ENCODE measurements around the gene AFP. TPM values are rescaled to one million over a fixed set of nuclear protein-coding genes. Genes with fewer than 3 reads are reported as not detected.

AFP gene
- total and polyA plus RNA-seq, 2 of the 13 experiments (the other 11 are each of a cell fraction or from before 2014, with no cell fraction given) = 9,434 to 13,105 TPM

DNA sequence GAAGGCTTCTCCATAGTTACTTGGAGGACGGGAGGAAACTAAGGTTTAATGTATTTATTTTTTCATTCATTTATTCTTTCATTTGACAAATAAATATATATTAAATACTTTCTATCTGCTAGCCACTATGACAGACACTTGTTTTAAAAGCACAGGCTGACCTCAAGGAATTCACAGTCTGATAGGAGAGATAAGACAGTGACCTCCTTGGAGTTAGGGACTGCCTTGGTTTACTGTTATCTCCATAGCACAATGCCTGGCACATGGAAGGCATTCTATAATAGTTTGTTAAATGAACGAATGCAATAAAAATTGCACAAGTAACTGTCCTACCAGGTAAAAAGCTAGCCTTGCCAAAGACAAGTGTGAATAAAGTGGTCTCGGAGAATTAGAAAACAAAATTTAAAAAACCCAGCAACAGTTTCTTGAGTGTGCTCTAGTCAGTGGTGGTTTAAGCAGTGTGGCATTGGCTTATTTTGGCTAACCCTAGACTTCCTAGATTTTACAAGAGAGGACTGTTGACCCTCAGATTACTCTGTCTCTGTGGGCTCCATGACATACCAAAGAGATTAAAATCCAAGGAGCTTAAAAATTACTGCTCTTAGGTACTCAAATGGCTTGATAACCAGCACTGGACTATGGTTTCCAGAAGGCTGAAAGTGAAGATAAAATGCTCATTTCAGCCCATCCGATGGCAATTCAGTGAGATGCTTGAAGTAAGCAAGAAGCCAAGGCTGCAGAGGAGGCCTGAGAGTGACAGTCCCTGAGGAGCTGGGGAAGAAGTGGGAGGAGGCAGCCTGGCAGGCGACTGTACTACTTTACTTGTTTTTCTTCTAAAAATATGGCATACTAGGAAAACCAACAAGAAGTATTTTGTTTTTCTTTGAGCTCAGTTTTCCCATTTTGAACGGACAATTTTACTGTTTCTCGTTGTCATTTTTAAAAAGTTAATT is 9.6 kb downstream of the AFP start (continued):
- TF ChIP-seq, protein P1, sequence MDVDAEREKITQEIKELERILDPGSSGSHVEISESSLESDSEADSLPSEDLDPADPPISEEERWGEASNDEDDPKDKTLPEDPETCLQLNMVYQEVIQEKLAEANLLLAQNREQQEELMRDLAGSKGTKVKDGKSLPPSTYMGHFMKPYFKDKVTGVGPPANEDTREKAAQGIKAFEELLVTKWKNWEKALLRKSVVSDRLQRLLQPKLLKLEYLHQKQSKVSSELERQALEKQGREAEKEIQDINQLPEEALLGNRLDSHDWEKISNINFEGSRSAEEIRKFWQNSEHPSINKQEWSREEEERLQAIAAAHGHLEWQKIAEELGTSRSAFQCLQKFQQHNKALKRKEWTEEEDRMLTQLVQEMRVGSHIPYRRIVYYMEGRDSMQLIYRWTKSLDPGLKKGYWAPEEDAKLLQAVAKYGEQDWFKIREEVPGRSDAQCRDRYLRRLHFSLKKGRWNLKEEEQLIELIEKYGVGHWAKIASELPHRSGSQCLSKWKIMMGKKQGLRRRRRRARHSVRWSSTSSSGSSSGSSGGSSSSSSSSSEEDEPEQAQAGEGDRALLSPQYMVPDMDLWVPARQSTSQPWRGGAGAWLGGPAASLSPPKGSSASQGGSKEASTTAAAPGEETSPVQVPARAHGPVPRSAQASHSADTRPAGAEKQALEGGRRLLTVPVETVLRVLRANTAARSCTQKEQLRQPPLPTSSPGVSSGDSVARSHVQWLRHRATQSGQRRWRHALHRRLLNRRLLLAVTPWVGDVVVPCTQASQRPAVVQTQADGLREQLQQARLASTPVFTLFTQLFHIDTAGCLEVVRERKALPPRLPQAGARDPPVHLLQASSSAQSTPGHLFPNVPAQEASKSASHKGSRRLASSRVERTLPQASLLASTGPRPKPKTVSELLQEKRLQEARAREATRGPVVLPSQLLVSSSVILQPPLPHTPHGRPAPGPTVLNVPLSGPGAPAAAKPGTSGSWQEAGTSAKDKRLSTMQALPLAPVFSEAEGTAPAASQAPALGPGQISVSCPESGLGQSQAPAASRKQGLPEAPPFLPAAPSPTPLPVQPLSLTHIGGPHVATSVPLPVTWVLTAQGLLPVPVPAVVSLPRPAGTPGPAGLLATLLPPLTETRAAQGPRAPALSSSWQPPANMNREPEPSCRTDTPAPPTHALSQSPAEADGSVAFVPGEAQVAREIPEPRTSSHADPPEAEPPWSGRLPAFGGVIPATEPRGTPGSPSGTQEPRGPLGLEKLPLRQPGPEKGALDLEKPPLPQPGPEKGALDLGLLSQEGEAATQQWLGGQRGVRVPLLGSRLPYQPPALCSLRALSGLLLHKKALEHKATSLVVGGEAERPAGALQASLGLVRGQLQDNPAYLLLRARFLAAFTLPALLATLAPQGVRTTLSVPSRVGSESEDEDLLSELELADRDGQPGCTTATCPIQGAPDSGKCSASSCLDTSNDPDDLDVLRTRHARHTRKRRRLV (CRISPR knock-in tag; IDR thresholded peaks at IDR 0.05) = no peak
- TF ChIP-seq ZNF331 (CRISPR knock-in tag; IDR thresholded peaks at IDR 0.05) (no peak), SRSF9 (IDR thresholded peaks at IDR 0.05; ENCODE audit: borderline replicate concordance, insufficient read depth, low read depth, low read length, poor library complexity, severe bottlenecking) (no peak), POLR2AphosphoS5 (IDR thresholded peaks at IDR 0.05; ENCODE audit: low read depth, low read length) (peak; percentile 30), RBFOX2 (IDR thresholded peaks at IDR 0.05; ENCODE audit: low read depth, low read length) (peak; percentile 56; the same call in 1 of the 2 replicates), NFYC (CRISPR knock-in tag; IDR thresholded peaks at IDR 0.05) (no peak), JUN (CRISPR knock-in tag; IDR thresholded peaks at IDR 0.05) (no peak), CEBPG (CRISPR knock-in tag; IDR thresholded peaks at IDR 0.05) (no peak), CHD4 (IDR thresholded peaks at IDR 0.05; ENCODE audit: borderline replicate concordance, low read length) (no peak), TBP (CRISPR knock-in tag; IDR thresholded peaks at IDR 0.05) (no peak), PITX1 (CRISPR knock-in tag; IDR thresholded peaks at IDR 0.05) (no peak), SMAD1 (CRISPR knock-in tag; IDR thresholded peaks at IDR 0.05; ENCODE audit: borderline replicate concordance, low read depth) (no peak), ZSCAN21 (CRISPR knock-in tag; IDR thresholded peaks at IDR 0.05; ENCODE audit: borderline replicate concordance) (no peak), ZNF766 (CRISPR knock-in tag; IDR thresholded peaks at IDR 0.05; ENCODE audit: borderline replicate concordance) (no peak), SIX4 (CRISPR knock-in tag; IDR thresholded peaks at IDR 0.05) (no peak), ZNF17 (CRISPR knock-in tag; IDR thresholded peaks at IDR 0.05) (no peak)
- TF ChIP-seq, protein P2, sequence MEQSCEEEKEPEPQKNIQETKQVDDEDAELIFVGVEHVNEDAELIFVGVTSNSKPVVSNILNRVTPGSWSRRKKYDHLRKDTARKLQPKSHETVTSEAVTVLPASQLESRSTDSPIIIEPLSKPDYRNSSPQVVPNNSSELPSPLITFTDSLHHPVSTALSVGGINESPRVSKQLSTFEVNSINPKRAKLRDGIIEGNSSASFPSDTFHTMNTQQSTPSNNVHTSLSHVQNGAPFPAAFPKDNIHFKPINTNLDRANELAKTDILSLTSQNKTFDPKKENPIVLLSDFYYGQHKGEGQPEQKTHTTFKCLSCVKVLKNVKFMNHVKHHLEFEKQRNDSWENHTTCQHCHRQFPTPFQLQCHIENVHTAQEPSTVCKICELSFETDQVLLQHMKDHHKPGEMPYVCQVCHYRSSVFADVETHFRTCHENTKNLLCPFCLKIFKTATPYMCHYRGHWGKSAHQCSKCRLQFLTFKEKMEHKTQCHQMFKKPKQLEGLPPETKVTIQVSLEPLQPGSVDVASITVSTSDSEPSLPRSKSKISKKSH (CRISPR knock-in tag; IDR thresholded peaks at IDR 0.05; ENCODE audit: borderline replicate concordance) = no peak
- TF ChIP-seq, protein P3, sequence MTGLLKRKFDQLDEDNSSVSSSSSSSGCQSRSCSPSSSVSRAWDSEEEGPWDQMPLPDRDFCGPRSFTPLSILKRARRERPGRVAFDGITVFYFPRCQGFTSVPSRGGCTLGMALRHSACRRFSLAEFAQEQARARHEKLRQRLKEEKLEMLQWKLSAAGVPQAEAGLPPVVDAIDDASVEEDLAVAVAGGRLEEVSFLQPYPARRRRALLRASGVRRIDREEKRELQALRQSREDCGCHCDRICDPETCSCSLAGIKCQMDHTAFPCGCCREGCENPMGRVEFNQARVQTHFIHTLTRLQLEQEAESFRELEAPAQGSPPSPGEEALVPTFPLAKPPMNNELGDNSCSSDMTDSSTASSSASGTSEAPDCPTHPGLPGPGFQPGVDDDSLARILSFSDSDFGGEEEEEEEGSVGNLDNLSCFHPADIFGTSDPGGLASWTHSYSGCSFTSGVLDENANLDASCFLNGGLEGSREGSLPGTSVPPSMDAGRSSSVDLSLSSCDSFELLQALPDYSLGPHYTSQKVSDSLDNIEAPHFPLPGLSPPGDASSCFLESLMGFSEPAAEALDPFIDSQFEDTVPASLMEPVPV (CRISPR knock-in tag; IDR thresholded peaks at IDR 0.05) = no peak
- TF ChIP-seq, protein P4, sequence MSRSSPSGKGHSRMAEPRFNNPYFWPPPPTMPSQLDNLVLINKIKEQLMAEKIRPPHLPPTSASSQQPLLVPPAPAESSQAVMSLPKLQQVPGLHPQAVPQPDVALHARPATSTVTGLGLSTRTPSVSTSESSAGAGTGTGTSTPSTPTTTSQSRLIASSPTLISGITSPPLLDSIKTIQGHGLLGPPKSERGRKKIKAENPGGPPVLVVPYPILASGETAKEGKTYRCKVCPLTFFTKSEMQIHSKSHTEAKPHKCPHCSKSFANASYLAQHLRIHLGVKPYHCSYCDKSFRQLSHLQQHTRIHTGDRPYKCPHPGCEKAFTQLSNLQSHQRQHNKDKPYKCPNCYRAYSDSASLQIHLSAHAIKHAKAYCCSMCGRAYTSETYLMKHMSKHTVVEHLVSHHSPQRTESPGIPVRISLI (CRISPR knock-in tag; IDR thresholded peaks at IDR 0.05; ENCODE audit: borderline replicate concordance) = no peak
